Parathyroid adenoma (tissue), 2 donors: Measurements from ENCODE around the gene KAZN.

Source experiments
- H2AFZ ChIP-seq: fragments of 300-600 bp; sonication (generic); one replicate; pipeline ENCODE4 v1.7.0; 2017; ENCODE audit warnings: antibody characterized with exemption, mild to moderate bottlenecking
- H3K27ac ChIP-seq: fragments of 300-600 bp; sonication (generic); one replicate; pipeline ENCODE4 v1.7.0; 2017
- H3K27me3 ChIP-seq: fragments of 300-600 bp; sonication (generic); one replicate; pipeline ENCODE4 v1.7.0; 2017; ENCODE audit warnings: low read length; ENCODE audit not compliant: control insufficient read depth, insufficient read depth
- H3K36me3 ChIP-seq: fragments of 300-600 bp; sonication (generic); one replicate; pipeline ENCODE4 v1.7.0; 2017; ENCODE audit warnings: low read length; ENCODE audit not compliant: control insufficient read depth, insufficient read depth
- H3K4me1 ChIP-seq: fragments of 300-600 bp; sonication (generic); one replicate; pipeline ENCODE4 v1.7.0; 2017; ENCODE audit warnings: control low read depth
- H3K4me2 ChIP-seq: fragments of 300-600 bp; sonication (generic); one replicate; pipeline ENCODE4 v1.7.0; 2017; ENCODE audit warnings: low read length
- H3K4me3 ChIP-seq: fragments of 300-600 bp; sonication (generic); one replicate; pipeline ENCODE4 v1.7.0; 2017; ENCODE audit warnings: low read depth, low read length
- H3K79me2 ChIP-seq: fragments of 300-600 bp; sonication (generic); one replicate; pipeline ENCODE4 v1.7.0; 2017; ENCODE audit warnings: control low read depth
- H3K9ac ChIP-seq: fragments of 300-600 bp; sonication (generic); one replicate; pipeline ENCODE4 v1.7.0; 2017; ENCODE audit warnings: mild to moderate bottlenecking
- H3K9me3 ChIP-seq: fragments of 300-600 bp; sonication (generic); one replicate; pipeline ENCODE4 v1.7.0; 2017; ENCODE audit warnings: low read length; ENCODE audit not compliant: control insufficient read depth
- CTCF ChIP-seq: fragments of 300-600 bp; sonication (generic); IDR thresholded peaks from one replicate; pipeline ENCODE4 v1.7.0; 2017; ENCODE audit warnings: antibody characterized with exemption, mild to moderate bottlenecking
- donor health status: primary hyperparathyroidism.

The KAZN gene

GRCh38 chr1:15042866-15043265 lies 444.4 kb downstream of the KAZN start:
- TF ChIP-seq CTCF, result no peak
- Histone ChIP-seq H3K36me3 (no peaks in the 10 kb centered on the region), H3K9me3 (no peaks in the 10 kb centered on the region), H3K79me2 (peaks cover 7% of the 10 kb centered on the region), H3K4me2 (no peak overlapping the region), H3K4me3 (no peak overlapping the region), H2AFZ (no peak overlapping the region), H3K27ac (no peak overlapping the region), H3K27me3 (no peaks in the 10 kb centered on the region), H3K4me1 (no peaks in the 10 kb centered on the region), H3K9ac (no peak overlapping the region)

- no peak overlapping the region for H3K27ac ChIP-seq
- no peak overlapping the region for H3K4me2 ChIP-seq
- no peaks in the 10 kb centered on the region for H3K4me1 ChIP-seq
These were observed 445.4 kb downstream of the KAZN start for GRCh38 chr1:15043934-15044333.

GRCh38 chr1:15045123-15045522 lies 446.6 kb downstream of the KAZN start:
- Histone ChIP-seq H3K4me3 (no peak overlapping the region), H3K36me3 (no peaks in the 10 kb centered on the region), H3K27me3 (no peaks in the 10 kb centered on the region), H2AFZ (no peak overlapping the region), H3K9ac (no peak overlapping the region), H3K27ac (no peak overlapping the region), H3K79me2 (peaks cover 7% of the 10 kb centered on the region), H3K9me3 (no peaks in the 10 kb centered on the region), H3K4me1 (no peaks in the 10 kb centered on the region), H3K4me2 (no peak overlapping the region)
- TF ChIP-seq CTCF, result no peak

More at GRCh38 chr1:15043934-15044333, 445.4 kb downstream of the KAZN start:
- Histone ChIP-seq H3K36me3 (no peaks in the 10 kb centered on the region), H3K79me2 (peaks cover 7% of the 10 kb centered on the region), H2AFZ (no peak overlapping the region), H3K9ac (no peak overlapping the region), H3K4me3 (no peak overlapping the region), H3K9me3 (no peaks in the 10 kb centered on the region), H3K27me3 (no peaks in the 10 kb centered on the region)
- no peak for TF ChIP-seq CTCF

GRCh38 chr1:15046487-15047165 lies 448.1 kb downstream of the KAZN start:
- peak; percentile 83 for TF ChIP-seq CTCF
- Histone ChIP-seq H3K4me2 (no peak overlapping the region), H3K79me2 (peaks cover 7% of the 10 kb centered on the region), H3K36me3 (no peaks in the 10 kb centered on the region), H3K27ac (no peak overlapping the region), H3K4me1 (no peaks in the 10 kb centered on the region), H3K9ac (no peak overlapping the region), H3K27me3 (no peaks in the 10 kb centered on the region), H3K4me3 (no peak overlapping the region), H2AFZ (no peak overlapping the region), H3K9me3 (no peaks in the 10 kb centered on the region)

GRCh38 chr1:15047237-15047636 lies 448.8 kb downstream of the KAZN start:
- no peak overlapping the region for H3K4me3 ChIP-seq
- H3K9me3 ChIP-seq, result no peaks in the 10 kb centered on the region
- no peak overlapping the region for H3K4me2 ChIP-seq
- no peak overlapping the region for H2AFZ ChIP-seq
- peaks cover 7% of the 10 kb centered on the region for H3K79me2 ChIP-seq
- H3K27me3 ChIP-seq, result no peaks in the 10 kb centered on the region
- no peak overlapping the region for H3K27ac ChIP-seq
- no peak overlapping the region for H3K9ac ChIP-seq
- no peak for TF ChIP-seq CTCF
- no peaks in the 10 kb centered on the region for H3K36me3 ChIP-seq
- no peaks in the 10 kb centered on the region for H3K4me1 ChIP-seq
